GM12878 (cell line): ENCODE data around the gene TGFBI. TPM values are rescaled to one million over a fixed set of nuclear protein-coding genes. Genes with fewer than 3 reads are reported as not detected.

Experiments
- ATF7 ChIP-seq: fragments of 450-650 bp; IDR thresholded peaks from 2 replicates; pipeline ENCODE4 v1.6.1; 2016; ENCODE audit warnings: low read depth, mild to moderate bottlenecking
- BHLHE40 ChIP-seq, 2 experiments: fragments of 450-650 bp in 1 of 2; IDR thresholded peaks; 2 replicates each; pipeline ENCODE4 v1.6.1; 2011 to 2017; ENCODE audit warnings: low read depth in 2 of 2, borderline replicate concordance in 1 of 2, improper control_type of control experiment in 1 of 2, low read length in 1 of 2, mild to moderate bottlenecking in 1 of 2
- BRCA1 ChIP-seq: IDR thresholded peaks from 2 replicates; pipeline ENCODE4 v1.6.1; 2011; ENCODE audit warnings: low read depth, low read length, improper control_type of control experiment
- CHD4 ChIP-seq: fragments of 200-600 bp; sonication (generic); IDR thresholded peaks from 2 replicates; pipeline ENCODE4 v1.6.1; 2016; ENCODE audit warnings: mild to moderate bottlenecking
- CREB1 ChIP-seq: IDR thresholded peaks from 2 replicates; pipeline ENCODE4 v1.6.1; 2012; ENCODE audit warnings: low read depth, mild to moderate bottlenecking, inconsistent platforms
- EED ChIP-seq: sonication (generic); IDR thresholded peaks from 2 replicates; pipeline ENCODE4 v1.6.1; 2016; ENCODE audit warnings: antibody characterized with exemption, low read depth
- EP300 ChIP-seq, 2 experiments: fragments of 150-350 bp in 1 of 2; IDR thresholded peaks; 2 replicates each; pipeline ENCODE4 v1.6.1; 2011 to 2012; ENCODE audit warnings: low read depth in 2 of 2, low read length in 2 of 2, borderline replicate concordance in 1 of 2, improper control_type of control experiment in 1 of 2, inconsistent platforms in 1 of 2; ENCODE audit not compliant: control insufficient read depth in 1 of 2
- ETV6 ChIP-seq, 2 experiments: fragments of 450-650 bp in 1 of 2; IDR thresholded peaks in 1 of 2; conservative IDR thresholded peaks in 1 of 2; 2 replicates each; pipeline ENCODE4 v1.6.1; 2014; ENCODE audit warnings: antibody characterized with exemption in 1 of 2, borderline replicate concordance in 1 of 2, low read depth in 1 of 2, mild to moderate bottlenecking in 1 of 2, moderate library complexity in 1 of 2
- HCFC1 ChIP-seq: fragments of 150-350 bp; IDR thresholded peaks from 2 replicates; pipeline ENCODE4 v1.6.1; 2014; ENCODE audit warnings: low read length
- HDAC2 ChIP-seq: fragments of 200-600 bp; sonication (generic); IDR thresholded peaks from 2 replicates; pipeline ENCODE4 v1.6.1; 2017
- IRF4 ChIP-seq: IDR thresholded peaks from 2 replicates; pipeline ENCODE4 v1.6.1; 2011; ENCODE audit warnings: low read depth, low read length
- JUND ChIP-seq: IDR thresholded peaks from 2 replicates; pipeline ENCODE4 v1.6.1; 2012; ENCODE audit warnings: low read depth, mild to moderate bottlenecking, low read length, improper control_type of control experiment, moderate library complexity
- LARP7 ChIP-seq: fragments of 450-650 bp; IDR thresholded peaks from 2 replicates; pipeline ENCODE4 v1.6.1; 2017; ENCODE audit warnings: mild to moderate bottlenecking
- MEF2B ChIP-seq: fragments of 450-650 bp; IDR thresholded peaks from 2 replicates; pipeline ENCODE4 v1.6.1; 2018; ENCODE audit warnings: mild to moderate bottlenecking, moderate library complexity; ENCODE audit not compliant: partially characterized antibody, poor library complexity, severe bottlenecking
- MXI1 ChIP-seq: fragments of 150-350 bp; IDR thresholded peaks from 2 replicates; pipeline ENCODE4 v1.6.1; 2011; ENCODE audit warnings: low read depth, mild to moderate bottlenecking, inconsistent platforms, low read length, improper control_type of control experiment
- NFYB ChIP-seq: IDR thresholded peaks from 2 replicates; pipeline ENCODE4 v1.6.1; 2011; ENCODE audit warnings: low read depth, mild to moderate bottlenecking, low read length, improper control_type of control experiment, moderate library complexity; ENCODE audit not compliant: insufficient read depth
- POLR2AphosphoS2 ChIP-seq: IDR thresholded peaks from 2 replicates; pipeline ENCODE4 v1.6.1; 2011; ENCODE audit warnings: low read depth, mild to moderate bottlenecking, low read length, improper control_type of control experiment, moderate library complexity
- POLR2AphosphoS5 ChIP-seq: IDR thresholded peaks from 2 replicates; pipeline ENCODE4 v1.6.1; 2011; ENCODE audit warnings: mild to moderate bottlenecking, low read length, inconsistent platforms
- RUNX3 ChIP-seq: IDR thresholded peaks from 2 replicates; pipeline ENCODE4 v1.6.1; 2012; ENCODE audit warnings: low read length, inconsistent platforms
- SIN3A ChIP-seq: IDR thresholded peaks from 2 replicates; pipeline ENCODE4 v1.6.1; 2012; ENCODE audit warnings: low read depth, low read length, improper control_type of control experiment
- SPI1 ChIP-seq: IDR thresholded peaks from 2 replicates; pipeline ENCODE4 v1.6.1; 2011; ENCODE audit warnings: low read depth, mild to moderate bottlenecking, low read length, moderate library complexity, borderline replicate concordance; ENCODE audit not compliant: insufficient read depth
- SUPT20H ChIP-seq: IDR thresholded peaks from 2 replicates; pipeline ENCODE4 v1.6.1; 2011; ENCODE audit warnings: low read depth, mild to moderate bottlenecking, low read length, moderate library complexity, borderline replicate concordance; ENCODE audit not compliant: control insufficient read depth
- SUZ12 ChIP-seq: fragments of 200-600 bp; sonication (generic); IDR thresholded peaks from one replicate; pipeline ENCODE4 v1.6.1; 2018; ENCODE audit warnings: antibody characterized with exemption, mild to moderate bottlenecking; ENCODE audit not compliant: unreplicated experiment
- TBL1XR1 ChIP-seq: IDR thresholded peaks from 2 replicates; pipeline ENCODE4 v1.6.1; 2012; ENCODE audit warnings: low read depth, low read length, improper control_type of control experiment
- YBX1 ChIP-seq: fragments of 450-650 bp; IDR thresholded peaks from 2 replicates; pipeline ENCODE4 v1.6.1; 2016; ENCODE audit warnings: antibody characterized with exemption
- ZNF274 ChIP-seq: IDR thresholded peaks from one replicate; pipeline ENCODE4 v1.8.0; 2011; ENCODE audit not compliant: insufficient read length, insufficient read depth
- ZNF384 ChIP-seq: IDR thresholded peaks from 2 replicates; pipeline ENCODE4 v1.6.1; 2012; ENCODE audit warnings: low read depth, mild to moderate bottlenecking, low read length, improper control_type of control experiment, borderline replicate concordance
- ZNF622 ChIP-seq: fragments of 450-650 bp; IDR thresholded peaks from 2 replicates; pipeline ENCODE4 v1.6.1; 2017; ENCODE audit warnings: mild to moderate bottlenecking, inconsistent platforms
- ZZZ3 ChIP-seq: IDR thresholded peaks from 2 replicates; pipeline ENCODE4 v1.6.1; 2011; ENCODE audit warnings: low read depth; ENCODE audit not compliant: control insufficient read depth, insufficient read length
- polyA plus RNA-seq, 11 experiments: library from polyadenylated mRNA; depleted of rRNA in 4 of 11; unstranded in 6 of 11; stranded (reverse) in 5 of 11; fragments of >200 nt; fragmentation: Nextera tagmentation in 4 of 11; fragmentation: Illumina TruSeq in 1 of 11; extraction: Ambion mirVana in 4 of 11; extraction: Trizol in 1 of 11; gene quantifications; 1 replicate in 1 of 11; 2 replicates in 10 of 11; pipeline versions ENCODE4 v1.2.1 to v1.2.3, GENCODE V29; 2011 to 2016; ENCODE audit warnings: inconsistent platforms in 2 of 11, missing spikeins in 2 of 11, low read depth in 1 of 11
- total RNA-seq, 4 experiments: library from RNA; depleted of rRNA in 3 of 4; stranded (reverse); fragments of >200 nt in 3 of 4; fragmentation: Illumina TruSeq in 1 of 4; extraction: Trizol in 1 of 4; gene quantifications; 2 replicates each; pipeline versions ENCODE4 v1.2.1 to v1.2.3, GENCODE V29; 2013 to 2021
- TF ChIP-seq, protein P1 (sequence below): fragments of 450-650 bp; IDR thresholded peaks from 2 replicates; pipeline ENCODE4 v1.6.1; 2017; ENCODE audit warnings: mild to moderate bottlenecking

Gene TGFBI
- total and polyA plus RNA-seq, 10 of the 15 experiments (the other 5 are each of a cell fraction or from before 2014, with no cell fraction given), result 0.12 to 1.8 (median 0.19) TPM

DNA sequence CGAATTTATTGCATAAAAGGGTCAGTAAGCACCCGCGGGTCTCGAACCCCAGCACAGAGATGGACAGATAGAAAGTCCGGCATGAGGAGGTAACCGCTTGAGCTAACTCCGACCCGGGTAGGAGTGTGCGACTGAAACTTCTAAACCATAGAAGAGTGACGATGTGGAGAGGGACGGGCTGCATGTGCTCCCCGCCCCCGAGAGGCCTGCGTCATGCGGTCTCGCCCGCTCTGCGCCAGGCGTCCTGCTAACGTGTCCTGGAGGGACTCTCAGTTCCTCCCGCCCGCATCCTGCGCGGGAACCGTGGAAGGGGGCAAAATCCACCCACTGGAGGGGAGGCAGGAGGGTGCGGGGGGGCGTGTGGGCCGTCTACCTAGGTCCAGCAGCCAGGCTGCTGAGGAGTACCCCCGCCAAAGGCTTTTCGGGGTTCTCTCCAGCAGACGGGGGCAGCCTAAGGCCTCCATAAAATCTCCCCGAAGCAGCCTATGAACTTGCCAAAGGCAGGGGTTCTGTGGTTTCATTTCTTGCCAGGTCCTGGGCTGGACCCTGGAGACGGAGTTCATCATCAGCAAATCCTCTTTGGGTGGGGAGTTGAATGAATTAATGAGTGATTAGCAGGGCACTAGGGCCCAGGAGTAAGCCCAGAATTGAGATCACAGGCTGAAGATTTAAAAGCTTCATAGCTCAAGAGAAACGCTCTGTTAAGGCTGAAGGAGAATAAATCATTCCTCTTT lies 51.9 kb downstream of the TGFBI start (continued):
- TF ChIP-seq POLR2AphosphoS2 (no peak), BRCA1 (no peak), CHD4 (no peak), NFYB (no peak), SUZ12 (no peak), ZNF622 (no peak), EP300 (IDR thresholded peaks at IDR 0.05; ENCODE audit: borderline replicate concordance in 1 of 2, control insufficient read depth in 1 of 2, low read depth in 2 of 2, low read length in 2 of 2) (peak in 1 of 2 experiments; percentile 70; a peak in 3 of 4 replicates), ETV6 (conservative IDR thresholded peaks at IDR 0.05 in 1 of 2, IDR thresholded peaks at IDR 0.05 in 1 of 2; ENCODE audit: borderline replicate concordance in 1 of 2, low read depth in 1 of 2) (no peak), MXI1 (no peak), JUND (no peak), HCFC1 (no peak), MEF2B (peak; percentile 22), CREB1 (peak; percentile 84), ATF7 (peak; percentile 32; the same call in 1 of the 2 replicates), SIN3A (no peak), BHLHE40 (IDR thresholded peaks at IDR 0.05; ENCODE audit: borderline replicate concordance in 1 of 2, low read depth in 2 of 2, low read length in 1 of 2) (peak; percentile 46 to 84; a peak in 3 of 4 replicates), RUNX3 (peak; percentile 67), HDAC2 (no peak), EED (peak; percentile 83), SUPT20H (no peak), ZZZ3 (no peak), YBX1 (no peak), ZNF274 (no peak), SPI1 (peak; percentile 82), ZNF384 (no peak), LARP7 (no peak), TBL1XR1 (no peak), POLR2AphosphoS5 (no peak), IRF4 (peak; percentile 34; the same call in 1 of the 2 replicates)
- TF ChIP-seq, protein P1, sequence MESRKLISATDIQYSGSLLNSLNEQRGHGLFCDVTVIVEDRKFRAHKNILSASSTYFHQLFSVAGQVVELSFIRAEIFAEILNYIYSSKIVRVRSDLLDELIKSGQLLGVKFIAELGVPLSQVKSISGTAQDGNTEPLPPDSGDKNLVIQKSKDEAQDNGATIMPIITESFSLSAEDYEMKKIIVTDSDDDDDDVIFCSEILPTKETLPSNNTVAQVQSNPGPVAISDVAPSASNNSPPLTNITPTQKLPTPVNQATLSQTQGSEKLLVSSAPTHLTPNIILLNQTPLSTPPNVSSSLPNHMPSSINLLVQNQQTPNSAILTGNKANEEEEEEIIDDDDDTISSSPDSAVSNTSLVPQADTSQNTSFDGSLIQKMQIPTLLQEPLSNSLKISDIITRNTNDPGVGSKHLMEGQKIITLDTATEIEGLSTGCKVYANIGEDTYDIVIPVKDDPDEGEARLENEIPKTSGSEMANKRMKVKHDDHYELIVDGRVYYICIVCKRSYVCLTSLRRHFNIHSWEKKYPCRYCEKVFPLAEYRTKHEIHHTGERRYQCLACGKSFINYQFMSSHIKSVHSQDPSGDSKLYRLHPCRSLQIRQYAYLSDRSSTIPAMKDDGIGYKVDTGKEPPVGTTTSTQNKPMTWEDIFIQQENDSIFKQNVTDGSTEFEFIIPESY, result no peak
